ENCODE results near the gene OAT. TPM values are rescaled to one million over a fixed set of nuclear protein-coding genes. Genes with fewer than 3 reads are reported as not detected.

The OAT gene
- total and polyA plus RNA-seq, 10 of the 15 experiments (the other 5 are each of a cell fraction or from before 2014, with no cell fraction given), result 1.2 to 9.8 (median 1.6) TPM

DNA sequence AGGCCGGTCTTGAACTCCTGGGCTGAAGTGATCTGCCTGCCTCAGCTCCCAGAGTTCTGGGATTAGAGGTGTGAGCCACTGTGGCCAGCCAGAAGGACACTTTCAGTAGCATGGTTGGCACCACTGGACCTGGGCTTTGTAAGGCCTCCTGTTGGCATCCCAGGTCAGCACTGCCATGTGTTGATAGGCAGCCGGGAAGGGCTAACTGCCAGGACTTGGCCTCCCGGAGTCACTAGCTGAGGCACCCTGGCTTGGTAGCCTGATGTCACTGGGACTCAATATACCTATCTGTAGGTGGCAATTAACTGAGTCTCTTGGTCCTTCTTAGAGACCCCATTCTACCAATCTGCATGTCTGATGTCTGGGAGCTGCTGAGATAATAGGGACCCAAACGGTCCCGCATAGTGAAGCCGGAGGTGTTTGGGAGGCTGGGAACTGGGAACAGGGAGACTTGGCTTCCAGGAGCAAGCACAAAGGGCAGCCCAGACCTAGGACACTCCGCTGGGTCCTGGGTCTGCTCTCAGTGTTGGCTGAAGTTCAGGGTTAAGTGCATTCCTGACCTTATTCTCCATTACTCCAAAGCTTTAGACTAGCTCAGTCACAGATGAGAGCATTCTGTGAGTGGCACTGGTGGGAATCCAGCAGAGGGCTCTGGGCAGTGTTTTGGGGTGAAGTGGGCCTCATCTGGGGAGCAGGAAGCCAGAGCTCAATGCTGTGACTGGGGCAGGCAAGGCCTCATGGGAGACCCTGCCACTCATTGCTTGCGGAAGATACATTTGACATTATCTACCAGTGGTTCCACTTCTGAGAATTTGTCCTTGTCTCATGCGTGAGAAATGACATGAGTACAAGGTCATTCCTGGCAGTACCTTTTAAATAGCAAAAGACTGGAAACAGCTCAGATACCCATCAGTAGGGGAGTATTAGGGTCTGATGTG, 45.6 kb upstream of the OAT start:
- H3K27me3 ChIP-seq (replicated peaks in 1 of 2; ENCODE audit: control insufficient read depth in 2 of 2, insufficient read depth in 2 of 2, low read length in 1 of 2), result no peaks in the 10 kb centered on the region
- intact Hi-C loops (cut with micrococcal nuclease; ENCODE audit: unreplicated experiment) (no loop called here), in situ Hi-C loops (cut with MboI) (no loop called here)
- POLR2A ChIA-PET, result interaction anchor here (0.6 kb wide), 1 partner anchor 29 kb away, joined by 3 read pairs; no protein-coding TSS in a partner anchor
- DNase-seq (ENCODE audit: low read depth, low spot score) (no peak), FAIRE-seq (no peak), ATAC-seq (no peak)
- no peak overlapping the region for H3K9ac ChIP-seq (ENCODE audit: control insufficient read depth, insufficient read depth, low read length)
- SMC1A ChIA-PET (ENCODE audit: uncharacterized antibody, unreplicated experiment), result no interaction called here
- RAD21 ChIA-PET (ENCODE audit: unreplicated experiment), result no interaction called here
- H3K4me3 ChIP-seq, result no peak overlapping the region
- H3K36me3 ChIP-seq (ENCODE audit: control insufficient read depth in 2 of 2, insufficient read depth in 2 of 2, low read length in 1 of 2), result no peaks in the 10 kb centered on the region
- no peak overlapping the region; the same call in 1 of the 2 replicates for H2AFZ ChIP-seq (ENCODE audit: control insufficient read depth, low read depth, low read length)
- CTCF ChIA-PET, result interaction anchor here (0.6 kb wide), 1 partner anchor 75 kb away, joined by 3 read pairs; no protein-coding TSS in a partner anchor
- BruUV-seq (replicated peaks), result TSS peak; percentile 56
- TF ChIP-seq TARDBP (IDR thresholded peaks at IDR 0.05; ENCODE audit: borderline replicate concordance) (no peak), GABPA (IDR thresholded peaks at IDR 0.05; ENCODE audit: low read depth) (no peak), TBL1XR1 (IDR thresholded peaks at IDR 0.05; ENCODE audit: low read depth, low read length) (no peak), MTA2 (IDR thresholded peaks at IDR 0.05; ENCODE audit: low read depth) (no peak), CBX5 (IDR thresholded peaks at IDR 0.05; ENCODE audit: low read depth) (no peak), SREBF2 (IDR thresholded peaks at IDR 0.05; ENCODE audit: low read length) (no peak), BMI1 (IDR thresholded peaks at IDR 0.05; ENCODE audit: borderline replicate concordance) (no peak), BHLHE40 (IDR thresholded peaks at IDR 0.05; ENCODE audit: borderline replicate concordance in 1 of 2, low read depth in 2 of 2, low read length in 1 of 2) (no peak), TAF1 (IDR thresholded peaks at IDR 0.05; ENCODE audit: borderline replicate concordance, low read depth, low read length) (no peak), NFYB (IDR thresholded peaks at IDR 0.05; ENCODE audit: insufficient read depth, low read depth, low read length) (no peak), RFX5 (IDR thresholded peaks at IDR 0.05; ENCODE audit: low read depth, low read length) (no peak), RAD21 (IDR thresholded peaks at IDR 0.05; ENCODE audit: insufficient read depth, low read depth, low read length) (no peak), MYB (IDR thresholded peaks at IDR 0.05; ENCODE audit: borderline replicate concordance, low read depth, low read length) (no peak), ETV6 (conservative IDR thresholded peaks at IDR 0.05 in 1 of 2, IDR thresholded peaks at IDR 0.05 in 1 of 2; ENCODE audit: borderline replicate concordance in 1 of 2, low read depth in 1 of 2) (no peak), MYC (IDR thresholded peaks at IDR 0.05; ENCODE audit: insufficient read depth, insufficient read length, insufficient replicate concordance, low read length, severe bottlenecking) (no peak)
- TF ChIP-seq, protein P1, sequence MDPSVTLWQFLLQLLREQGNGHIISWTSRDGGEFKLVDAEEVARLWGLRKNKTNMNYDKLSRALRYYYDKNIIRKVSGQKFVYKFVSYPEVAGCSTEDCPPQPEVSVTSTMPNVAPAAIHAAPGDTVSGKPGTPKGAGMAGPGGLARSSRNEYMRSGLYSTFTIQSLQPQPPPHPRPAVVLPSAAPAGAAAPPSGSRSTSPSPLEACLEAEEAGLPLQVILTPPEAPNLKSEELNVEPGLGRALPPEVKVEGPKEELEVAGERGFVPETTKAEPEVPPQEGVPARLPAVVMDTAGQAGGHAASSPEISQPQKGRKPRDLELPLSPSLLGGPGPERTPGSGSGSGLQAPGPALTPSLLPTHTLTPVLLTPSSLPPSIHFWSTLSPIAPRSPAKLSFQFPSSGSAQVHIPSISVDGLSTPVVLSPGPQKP (IDR thresholded peaks at IDR 0.05; ENCODE audit: low read depth, low read length), result no peak
- TF ChIP-seq, protein P2, sequence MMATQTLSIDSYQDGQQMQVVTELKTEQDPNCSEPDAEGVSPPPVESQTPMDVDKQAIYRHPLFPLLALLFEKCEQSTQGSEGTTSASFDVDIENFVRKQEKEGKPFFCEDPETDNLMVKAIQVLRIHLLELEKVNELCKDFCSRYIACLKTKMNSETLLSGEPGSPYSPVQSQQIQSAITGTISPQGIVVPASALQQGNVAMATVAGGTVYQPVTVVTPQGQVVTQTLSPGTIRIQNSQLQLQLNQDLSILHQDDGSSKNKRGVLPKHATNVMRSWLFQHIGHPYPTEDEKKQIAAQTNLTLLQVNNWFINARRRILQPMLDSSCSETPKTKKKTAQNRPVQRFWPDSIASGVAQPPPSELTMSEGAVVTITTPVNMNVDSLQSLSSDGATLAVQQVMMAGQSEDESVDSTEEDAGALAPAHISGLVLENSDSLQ (IDR thresholded peaks at IDR 0.05), result no peak
- TF ChIP-seq, protein P3, sequence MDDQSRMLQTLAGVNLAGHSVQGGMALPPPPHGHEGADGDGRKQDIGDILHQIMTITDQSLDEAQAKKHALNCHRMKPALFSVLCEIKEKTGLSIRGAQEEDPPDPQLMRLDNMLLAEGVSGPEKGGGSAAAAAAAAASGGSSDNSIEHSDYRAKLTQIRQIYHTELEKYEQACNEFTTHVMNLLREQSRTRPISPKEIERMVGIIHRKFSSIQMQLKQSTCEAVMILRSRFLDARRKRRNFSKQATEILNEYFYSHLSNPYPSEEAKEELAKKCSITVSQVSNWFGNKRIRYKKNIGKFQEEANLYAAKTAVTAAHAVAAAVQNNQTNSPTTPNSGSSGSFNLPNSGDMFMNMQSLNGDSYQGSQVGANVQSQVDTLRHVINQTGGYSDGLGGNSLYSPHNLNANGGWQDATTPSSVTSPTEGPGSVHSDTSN (IDR thresholded peaks at IDR 0.05; ENCODE audit: insufficient replicate concordance, low read depth, low read length), result no peak
- H3K4me1 ChIP-seq (ENCODE audit: control insufficient read depth, insufficient read depth, low read length), result peaks cover 18% of the 10 kb centered on the region
- no peaks in the 10 kb centered on the region for H4K20me1 ChIP-seq (ENCODE audit: control insufficient read depth, insufficient read depth)
- H3K27ac ChIP-seq (ENCODE audit: control insufficient read depth, insufficient read depth), result peak overlapping the region; percentile 4; the same call in 1 of the 2 replicates
- no peaks in the 10 kb centered on the region for H3K9me3 ChIP-seq (replicated peaks; ENCODE audit: control insufficient read depth, insufficient read depth, low read length)
- WGBS (ENCODE audit: insufficient coverage, insufficient replicate concordance, low lambda C conversion rate, missing lambda C conversion rate), result 89% methylated on average over 9 of the region's 9 CpGs
- H3K4me2 ChIP-seq (ENCODE audit: control insufficient read depth, insufficient read depth), result no peak overlapping the region; the same call in 1 of the 2 replicates
- no peaks in the 10 kb centered on the region for H3K79me2 ChIP-seq (ENCODE audit: control insufficient read depth, insufficient read depth, low read length)

Data from GM12878 (cell line).